Heart left ventricle (tissue), 13 donors: Measurements from ENCODE around the gene GADL1.

Source experiments
- POLR2A ChIP-seq, 2 donors: fragments of 450-650 bp; IDR thresholded peaks; one replicate each; pipeline ENCODE4 v1.6.1; 2017; ENCODE audit warnings: antibody characterized with exemption in 2 of 2, mild to moderate bottlenecking in 2 of 2, moderate library complexity in 2 of 2
- TF ChIP-seq, protein P1 (sequence below), 12 donors: fragments of 200-600 bp; sonication (generic) in 4 of 12; IDR thresholded peaks; one replicate each; pipeline versions ENCODE4 v1.5.0 to v1.8.0; 2018 to 2022; ENCODE audit warnings: antibody characterized with exemption in 12 of 12, mild to moderate bottlenecking in 5 of 12
- donor health status: ischemic (EF 13 %, LVEDD 7.1; RV severe dilation, severe dysfunction).
- donor health status: DM: no; HTN: yes; CAD: no.
- donor health status: DM: no; HTN: no; CAD: no.
- donor health status: ischemic (EF 25% LVEDD 6.9; RV normal size, moderate dysfunction).
- donor health status: ischemic (EF 25% LVEDD 5.7; RV mildly dilated, moderate dysfunction).
- donor health status: ischemic (EF 35%, LVEDD 5.7; RV mildly dilated, moderate dysfunction).
- donor health status: nonischemic (EF 11% LVEDD 7.7; RV severe dilation, severe dysfunction).
- donor health status: DM: yes; HTN: yes; CAD: no.
- donor health status: PGD.
- donor health status: ischemic (EF 29% LVEDD 5.4; RV normal size, mild dysfunction).
- donor health status: nonischemic (EF 23%, LVEDD 6.1; RV moderate dilation, normal function).

DNA sequence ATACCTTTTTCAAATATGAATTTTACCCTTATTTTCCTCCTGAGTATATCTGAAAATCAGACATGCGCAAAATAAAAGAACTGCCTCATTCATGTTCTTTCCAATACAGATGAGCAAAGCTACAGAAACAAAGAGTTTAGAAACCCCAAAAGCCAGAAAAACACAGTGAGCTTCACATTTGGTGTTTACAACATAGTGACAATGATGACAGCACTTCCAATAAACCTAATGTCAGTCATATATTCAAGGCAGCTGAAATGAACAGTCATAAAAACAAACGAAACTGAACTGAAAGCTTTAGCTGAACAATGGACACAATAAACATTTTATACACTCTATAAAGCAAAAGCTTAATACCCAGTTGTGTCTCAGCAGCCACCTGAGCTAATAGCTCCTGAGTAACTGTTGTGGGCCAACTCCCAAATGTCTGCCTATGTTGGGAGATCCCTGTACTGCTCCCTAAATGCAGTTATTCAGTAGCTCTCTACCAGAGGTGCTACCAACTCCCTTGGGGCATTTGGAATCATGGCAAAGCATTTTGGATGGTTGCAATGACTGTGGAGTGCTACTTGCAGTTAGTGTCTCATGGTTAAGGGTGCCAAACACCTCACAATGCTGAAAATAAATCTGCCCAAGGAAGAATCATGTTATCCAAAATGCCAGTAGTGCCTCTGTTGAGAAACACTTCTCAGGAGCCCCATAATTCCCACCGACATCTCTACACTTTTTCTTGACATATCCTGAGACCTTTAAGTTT is 156.5 kb downstream of the GADL1 start:
- TF ChIP-seq, protein P1, sequence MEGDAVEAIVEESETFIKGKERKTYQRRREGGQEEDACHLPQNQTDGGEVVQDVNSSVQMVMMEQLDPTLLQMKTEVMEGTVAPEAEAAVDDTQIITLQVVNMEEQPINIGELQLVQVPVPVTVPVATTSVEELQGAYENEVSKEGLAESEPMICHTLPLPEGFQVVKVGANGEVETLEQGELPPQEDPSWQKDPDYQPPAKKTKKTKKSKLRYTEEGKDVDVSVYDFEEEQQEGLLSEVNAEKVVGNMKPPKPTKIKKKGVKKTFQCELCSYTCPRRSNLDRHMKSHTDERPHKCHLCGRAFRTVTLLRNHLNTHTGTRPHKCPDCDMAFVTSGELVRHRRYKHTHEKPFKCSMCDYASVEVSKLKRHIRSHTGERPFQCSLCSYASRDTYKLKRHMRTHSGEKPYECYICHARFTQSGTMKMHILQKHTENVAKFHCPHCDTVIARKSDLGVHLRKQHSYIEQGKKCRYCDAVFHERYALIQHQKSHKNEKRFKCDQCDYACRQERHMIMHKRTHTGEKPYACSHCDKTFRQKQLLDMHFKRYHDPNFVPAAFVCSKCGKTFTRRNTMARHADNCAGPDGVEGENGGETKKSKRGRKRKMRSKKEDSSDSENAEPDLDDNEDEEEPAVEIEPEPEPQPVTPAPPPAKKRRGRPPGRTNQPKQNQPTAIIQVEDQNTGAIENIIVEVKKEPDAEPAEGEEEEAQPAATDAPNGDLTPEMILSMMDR (IDR thresholded peaks at IDR 0.05), result no peak
- TF ChIP-seq POLR2A (IDR thresholded peaks at IDR 0.05), result no peak
